ENCODE results near the gene NDNF.

GRCh38 chr4:121034017-121034416 is 38.3 kb downstream of the NDNF start:
- TF ChIP-seq CTCF (IDR thresholded peaks at IDR 0.05): no peak
- TF ChIP-seq POLR2A (IDR thresholded peaks at IDR 0.05): no peak

Measured in lower leg skin (tissue), 3 donors.